HG03135 (cell line): ENCODE results near the gene MAL.

ENCODE experiments used
- ATAC-seq: cut with Tn5 transposase; IDR thresholded peaks from one replicate; pipeline ENCODE4 v1.9.1; 2021; ENCODE audit warnings: mild to moderate bottlenecking, moderate library complexity; ENCODE audit not compliant: unreplicated experiment

Gene MAL

DNA sequence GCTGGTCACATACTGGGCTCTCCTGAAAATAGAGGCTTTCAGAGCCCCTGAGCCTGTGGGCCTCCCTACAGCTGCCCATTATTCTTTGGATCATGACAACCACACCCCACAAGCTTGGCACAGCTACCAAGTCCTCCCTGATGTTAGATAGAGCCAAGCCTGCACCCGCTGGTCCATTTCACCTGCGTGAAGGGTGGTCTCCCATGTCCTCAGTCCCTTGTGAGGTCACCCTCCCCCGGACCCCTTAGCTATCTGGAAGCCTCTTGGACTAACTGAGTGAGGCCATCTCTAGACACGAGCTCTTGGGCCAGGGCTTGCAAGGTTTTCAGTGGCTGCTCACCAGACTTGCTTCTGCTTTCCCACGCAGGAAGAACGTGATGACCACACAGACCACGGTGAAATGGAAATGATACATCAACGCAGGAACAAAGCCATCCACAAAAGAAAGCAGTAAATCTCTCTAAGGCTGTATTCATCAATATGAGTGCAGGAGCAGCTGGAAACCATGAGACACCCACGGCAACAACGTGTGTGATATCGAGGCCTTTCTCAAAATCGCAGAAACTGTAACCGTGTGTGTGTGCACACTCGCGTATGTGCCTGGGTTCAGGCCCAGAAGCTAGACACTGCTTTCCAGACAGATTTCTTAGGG, 10.1 kb upstream of the MAL start:
- no peak for ATAC-seq

GRCh38 chr2:95016616-95017015, 8.9 kb upstream of the MAL start:
- no peak for ATAC-seq

DNA sequence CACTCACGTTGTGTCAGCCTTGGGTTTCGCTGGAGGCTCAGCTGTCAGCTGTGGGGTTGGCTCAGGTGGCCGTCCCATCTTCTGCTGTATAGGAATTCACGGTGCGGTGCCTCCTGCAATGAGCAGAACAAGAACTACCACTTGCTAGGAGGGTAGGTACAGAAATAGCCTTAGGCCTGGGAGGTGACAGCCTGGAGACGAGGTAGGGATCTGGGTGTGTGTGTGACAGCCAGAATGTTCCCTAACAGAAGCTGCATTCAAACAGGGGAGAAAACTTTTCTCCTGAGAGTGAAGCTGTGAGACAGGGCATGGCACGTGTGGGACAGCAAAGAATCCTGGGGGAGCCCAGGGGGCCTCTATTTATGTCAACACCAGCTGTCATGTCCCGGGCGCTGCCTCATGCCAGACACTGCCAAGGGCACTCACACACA, 8.4 kb upstream of the MAL start:
- no peak for ATAC-seq

- no peak for ATAC-seq
These were observed 7.7 kb upstream of the MAL start for GRCh38 chr2:95017836-95018235.

GRCh38 chr2:95018301-95018700, 7.2 kb upstream of the MAL start:
- no peak for ATAC-seq

GRCh38 chr2:95018861-95019550, 6.5 kb upstream of the MAL start:
- no peak for ATAC-seq

GRCh38 chr2:95019572-95019971, 5.9 kb upstream of the MAL start:
- no peak for ATAC-seq

- ATAC-seq: no peak
These were observed 5.1 kb upstream of the MAL start for GRCh38 chr2:95020275-95021022.

DNA sequence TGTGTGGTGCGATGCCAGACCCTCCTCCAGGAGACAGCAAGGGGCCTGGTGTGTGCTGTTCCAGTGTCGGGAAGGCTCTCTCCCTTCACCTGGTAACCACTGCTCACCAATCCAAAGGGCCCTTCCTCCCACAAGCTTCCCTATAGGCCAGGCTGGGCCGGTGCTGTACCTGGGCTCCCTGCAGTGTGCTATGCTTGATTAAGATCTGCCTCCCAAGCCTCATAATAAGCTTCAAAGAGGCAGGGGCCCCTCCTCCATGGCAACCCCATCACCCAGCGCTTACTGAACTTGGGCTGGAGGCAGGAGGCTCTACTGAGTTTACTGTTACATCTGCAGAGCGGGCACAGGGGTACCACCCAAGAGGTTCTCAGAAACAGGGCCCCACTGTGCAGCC, 4.5 kb upstream of the MAL start:
- ATAC-seq: no peak

DNA sequence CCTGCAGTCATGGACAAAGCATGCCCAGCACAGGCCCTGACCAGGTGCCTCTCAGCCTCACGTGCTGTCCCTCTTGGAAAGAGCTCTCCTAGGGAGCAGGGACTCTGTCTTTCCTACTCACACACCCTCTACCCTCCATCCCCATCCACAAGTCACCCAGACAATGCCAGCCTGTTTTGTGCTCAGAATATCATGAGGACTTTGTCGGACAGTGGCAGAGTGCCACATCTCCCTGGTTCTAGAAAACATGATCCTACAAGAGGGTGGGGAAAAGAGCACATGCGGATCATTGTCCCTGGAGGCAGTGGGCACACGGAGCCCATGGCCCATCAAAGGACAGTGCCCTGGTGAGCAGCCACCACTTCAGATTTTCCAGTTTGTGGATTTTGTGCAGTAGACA, 3.7 kb upstream of the MAL start:
- ATAC-seq: no peak

- peak; percentile 88 for ATAC-seq
These were observed 2.9 kb upstream of the MAL start for GRCh38 chr2:95022309-95023221.

GRCh38 chr2:95023222-95023597, 2.3 kb upstream of the MAL start:
- ATAC-seq: no peak

- ATAC-seq: no peak
These were observed 1.1 kb upstream of the MAL start for GRCh38 chr2:95024371-95024770.

GRCh38 chr2:95024960-95025405, 525 bp upstream of the MAL start:
- no peak for ATAC-seq

DNA sequence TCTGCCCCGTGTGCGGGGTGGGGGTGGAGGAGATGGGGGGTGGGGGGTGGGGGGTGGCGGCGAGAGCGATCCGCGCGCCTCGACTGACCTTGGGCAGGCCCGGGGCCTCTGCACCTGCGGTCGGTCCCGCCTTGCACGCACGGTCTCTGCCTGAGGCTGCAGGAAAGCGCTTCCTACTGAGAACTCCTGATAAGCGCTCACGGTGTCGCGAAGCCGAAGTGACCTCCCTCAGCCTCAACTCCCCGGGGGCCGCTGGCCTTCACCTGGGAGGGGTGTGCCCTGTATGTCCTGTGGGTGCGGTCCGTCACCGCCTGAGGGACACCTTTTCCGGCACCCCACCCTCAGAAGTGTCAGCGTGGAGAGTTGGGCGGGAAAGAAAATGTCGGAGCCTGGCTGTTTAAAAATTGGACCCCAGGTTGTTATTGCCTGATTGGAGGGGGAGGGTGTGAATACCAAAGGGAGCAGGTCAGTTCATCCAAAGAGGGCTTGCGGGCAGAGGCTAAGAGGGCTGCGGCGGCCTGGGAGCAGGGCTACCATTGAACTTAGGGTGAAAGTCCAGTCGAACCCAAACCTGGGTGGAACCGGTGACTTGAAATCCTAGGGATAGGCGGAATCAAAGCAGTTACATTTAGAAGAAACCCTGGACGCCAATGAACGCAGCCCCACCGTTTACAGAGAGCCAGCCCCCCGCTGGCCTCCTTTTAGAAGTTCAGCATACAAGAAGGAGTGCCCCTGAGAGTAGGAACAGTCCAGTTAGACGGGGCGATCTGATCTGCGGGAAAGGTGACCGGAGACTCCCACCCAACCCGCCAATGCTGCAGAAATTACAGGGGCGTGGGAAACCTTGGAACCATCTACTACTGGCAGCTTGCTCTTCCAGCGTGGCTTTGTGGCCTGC, 1.2 kb downstream of the MAL start:
- no peak for ATAC-seq

DNA sequence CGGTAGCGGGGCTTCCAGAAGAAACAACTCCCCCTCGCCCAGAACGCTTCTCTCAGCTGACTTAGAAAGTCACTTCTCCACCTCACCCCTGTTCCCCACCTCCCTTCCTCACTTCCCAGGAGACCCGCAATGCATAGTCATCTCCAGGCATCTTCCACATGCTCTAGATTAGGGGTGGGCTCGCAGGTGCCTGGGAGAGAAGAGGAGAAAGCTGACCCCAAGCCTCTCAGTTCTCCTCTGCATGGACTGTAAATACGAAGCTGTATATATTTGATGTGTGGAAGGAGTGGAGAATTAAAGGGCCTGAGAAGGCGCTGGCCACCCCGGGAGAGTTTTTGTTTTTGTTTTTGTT, 1.8 kb downstream of the MAL start:
- ATAC-seq: no peak

DNA sequence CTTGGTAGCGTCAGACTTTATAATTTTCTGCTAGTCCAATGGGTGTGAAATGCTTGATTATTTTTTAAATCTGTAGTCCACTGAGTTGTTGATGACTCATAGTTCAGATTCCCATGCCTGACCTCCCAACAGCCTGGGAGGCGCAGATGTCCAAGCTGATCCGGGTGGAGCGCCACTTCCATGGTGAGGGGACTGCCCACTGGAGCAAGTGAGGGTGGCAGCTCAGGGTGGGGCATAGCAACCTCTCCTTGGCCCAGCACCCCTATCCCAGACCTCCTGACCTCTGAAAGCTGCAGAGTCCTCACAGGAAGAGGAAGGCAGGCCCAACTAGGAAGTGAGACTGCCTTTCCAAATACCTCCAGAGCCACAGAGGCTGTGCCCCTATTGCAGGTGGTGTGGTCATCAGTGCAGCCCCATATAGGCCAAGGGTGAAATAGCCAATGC, 4.4 kb downstream of the MAL start:
- no peak for ATAC-seq

DNA sequence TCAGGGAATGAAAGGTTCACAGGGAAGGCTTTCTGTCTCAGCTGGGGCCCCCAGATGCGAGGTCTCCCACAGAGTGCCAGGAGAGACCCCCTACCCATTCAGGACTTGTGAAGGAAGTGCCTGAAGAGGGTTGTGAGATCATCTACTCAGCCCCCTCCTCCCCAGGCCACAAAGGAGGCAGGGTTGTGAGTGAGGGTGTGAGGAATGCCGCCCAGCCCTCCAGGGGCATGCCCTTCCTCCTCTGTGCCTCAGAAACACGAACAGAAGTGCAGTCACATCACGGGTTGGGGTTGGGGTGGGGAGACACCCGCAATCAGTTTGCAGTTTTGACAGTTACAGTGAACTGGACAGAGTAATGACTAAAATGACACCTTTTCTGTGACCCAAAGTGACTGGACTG, 5.0 kb downstream of the MAL start:
- ATAC-seq: no peak

GRCh38 chr2:95031076-95031725, 5.7 kb downstream of the MAL start:
- no peak for ATAC-seq

DNA sequence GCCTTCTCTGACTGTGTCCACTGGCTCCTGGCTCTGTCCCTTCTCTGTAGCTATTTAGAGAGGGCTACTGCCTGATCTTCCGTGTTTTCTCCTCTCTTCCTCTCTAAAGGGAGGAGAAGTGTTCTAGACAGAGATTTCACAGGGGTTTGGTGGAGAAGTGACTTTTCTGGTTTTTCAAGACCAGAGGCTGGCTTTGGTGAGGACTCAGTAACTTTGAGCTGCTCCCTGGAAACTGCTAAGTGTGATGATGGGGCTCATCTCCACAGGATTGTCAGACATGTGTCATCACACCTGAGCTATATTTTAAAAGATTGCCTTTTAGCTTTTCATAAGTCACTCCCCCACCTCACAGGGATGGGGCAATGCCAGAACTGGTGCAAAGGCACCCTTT, 6.2 kb downstream of the MAL start:
- no peak for ATAC-seq
